IMR-90 (cell line): Measurements from ENCODE around the gene APLN. TPM values are rescaled to one million over a fixed set of nuclear protein-coding genes. Genes with fewer than 3 reads are reported as not detected.

ENCODE experiments used
- ATAC-seq: fragments of 200-7000 bp; cut with Tn5 transposase; 2 replicates; pipeline ENCODE4 v1.9.1; 2020; ENCODE audit warnings: low read depth, mild to moderate bottlenecking, moderate library complexity
- BruUV-seq: library from RNA; stranded (reverse); fragments of 400-500 nt; replicated peaks from 2 replicates; lab custom pipeline; 2021; lab: Mats Ljungman, UMichigan
- CTCF ChIA-PET: fragments of 300-600 bp; formaldehyde crosslinking; extraction: SDS; loops from one replicate; lab custom pipeline; 2021; ENCODE audit warnings: antibody characterized with exemption; lab: Yijun Ruan, JAX
- POLR2A ChIA-PET: fragments of 300-600 bp; sonication (Branson Sonifier 250); formaldehyde crosslinking; loops from one replicate; lab custom pipeline; 2022; ENCODE audit warnings: antibody characterized with exemption; ENCODE audit not compliant: unreplicated experiment; lab: Charles Lee
- DNase-seq: peaks from one replicate; pipeline ENCODE4 v3.0.0; 2013
- H2AFZ ChIP-seq: replicated peaks from 2 replicates; pipeline ENCODE3; 2013; ENCODE audit warnings: low read length, mild to moderate bottlenecking; ENCODE audit not compliant: poor library complexity
- H2AK5ac ChIP-seq: 2 replicates; pipeline ENCODE4 v1.6.1; 2013; ENCODE audit warnings: low read depth, low read length, inconsistent platforms
- H2AK9ac ChIP-seq: replicated peaks from 2 replicates; pipeline ENCODE3; 2013; ENCODE audit warnings: mild to moderate bottlenecking, low read depth, low read length, moderate library complexity; ENCODE audit not compliant: poor library complexity
- H2BK120ac ChIP-seq: 2 replicates; pipeline ENCODE4 v1.6.1; 2013; ENCODE audit warnings: low read depth, low read length, inconsistent platforms
- H2BK15ac ChIP-seq: 3 replicates; pipeline ENCODE4 v1.6.1; 2013; ENCODE audit warnings: low read depth, low read length, inconsistent platforms
- H2BK20ac ChIP-seq: 2 replicates; pipeline ENCODE4 v1.6.1; 2013; ENCODE audit warnings: low read depth, mild to moderate bottlenecking, inconsistent platforms, low read length, moderate library complexity
- H2BK5ac ChIP-seq: 2 replicates; pipeline ENCODE4 v1.6.1; 2013; ENCODE audit warnings: mild to moderate bottlenecking, low read depth, low read length, inconsistent platforms; ENCODE audit not compliant: poor library complexity, severe bottlenecking
- H3K14ac ChIP-seq: replicated peaks from 2 replicates; pipeline ENCODE4 v1.6.1; 2013; ENCODE audit warnings: low read depth, low read length, inconsistent platforms
- H3K18ac ChIP-seq: 2 replicates; pipeline ENCODE4 v1.6.1; 2013; ENCODE audit warnings: low read depth, low read length, control low read depth
- H3K23ac ChIP-seq: 2 replicates; pipeline ENCODE4 v1.6.1; 2013; ENCODE audit warnings: low read depth, low read length, inconsistent platforms
- H3K27ac ChIP-seq: 2 replicates; pipeline ENCODE4 v1.5.1; 2013; ENCODE audit warnings: mild to moderate bottlenecking, control low read depth, low read length; ENCODE audit not compliant: insufficient read depth
- H3K27me3 ChIP-seq: 2 replicates; pipeline ENCODE4 v1.6.1; 2013; ENCODE audit warnings: low read length; ENCODE audit not compliant: control insufficient read depth, insufficient read depth
- H3K36me3 ChIP-seq: 2 replicates; pipeline ENCODE4 v1.6.1; 2013; ENCODE audit warnings: low read length, mixed read lengths; ENCODE audit not compliant: control insufficient read depth, insufficient read depth
- H3K4ac ChIP-seq: 2 replicates; pipeline ENCODE4 v1.6.1; 2013; ENCODE audit warnings: low read depth, low read length, inconsistent platforms
- H3K4me1 ChIP-seq: 2 replicates; pipeline ENCODE4 v1.6.1; 2013; ENCODE audit warnings: low read length, mixed read lengths; ENCODE audit not compliant: control insufficient read depth, insufficient read depth
- H3K4me2 ChIP-seq: 2 replicates; pipeline ENCODE4 v1.6.1; 2013; ENCODE audit warnings: low read depth, mild to moderate bottlenecking, control low read depth, low read length, moderate library complexity
- H3K4me3 ChIP-seq: 2 replicates; pipeline ENCODE4 v1.5.1; 2013; ENCODE audit warnings: low read depth, mild to moderate bottlenecking, control low read depth, low read length, moderate library complexity; ENCODE audit not compliant: insufficient read depth
- H3K56ac ChIP-seq: 2 replicates; pipeline ENCODE4 v1.6.1; 2013; ENCODE audit warnings: low read length, inconsistent platforms; ENCODE audit not compliant: insufficient read depth; ENCODE audit errors: extremely low read depth
- H3K79me1 ChIP-seq, 2 experiments: 2 replicates each; pipeline ENCODE4 v1.6.1; 2013; ENCODE audit warnings: low read length in 2 of 2, inconsistent platforms in 1 of 2, low read depth in 1 of 2
- H3K9ac ChIP-seq: 2 replicates; pipeline ENCODE4 v1.6.1; 2013; ENCODE audit warnings: low read depth, low read length, control low read depth
- H3K9me1 ChIP-seq: 2 replicates; pipeline ENCODE4 v1.6.1; 2013; ENCODE audit warnings: low read length, inconsistent platforms; ENCODE audit not compliant: insufficient read depth
- H3K9me3 ChIP-seq: 2 replicates; pipeline ENCODE4 v1.6.1; 2013; ENCODE audit warnings: low read length; ENCODE audit not compliant: control insufficient read depth, insufficient read depth
- H4K20me1 ChIP-seq: 2 replicates; pipeline ENCODE4 v1.6.1; 2013; ENCODE audit warnings: low read length, inconsistent platforms; ENCODE audit not compliant: insufficient read depth
- H4K5ac ChIP-seq: 2 replicates; pipeline ENCODE4 v1.6.1; 2013; ENCODE audit warnings: mild to moderate bottlenecking, low read depth, low read length, control low read depth
- H4K8ac ChIP-seq, 2 experiments: 2 replicates each; pipeline ENCODE4 v1.6.1; 2013; ENCODE audit warnings: low read depth in 2 of 2, low read length in 2 of 2, control low read depth in 1 of 2, inconsistent platforms in 1 of 2
- H4K91ac ChIP-seq: 2 replicates; pipeline ENCODE4 v1.6.1; 2013; ENCODE audit warnings: low read depth, low read length, inconsistent platforms; ENCODE audit not compliant: insufficient read depth
- BHLHE40 ChIP-seq: fragments of 150-350 bp; IDR thresholded peaks from 2 replicates; pipeline ENCODE4 v1.6.1; 2016; ENCODE audit warnings: mild to moderate bottlenecking, low read depth, low read length
- CEBPB ChIP-seq: IDR thresholded peaks from 2 replicates; pipeline ENCODE4 v1.6.1; 2012; ENCODE audit warnings: low read depth, low read length, improper control_type of control experiment
- USF2 ChIP-seq: fragments of 150-350 bp; IDR thresholded peaks from 2 replicates; pipeline ENCODE4 v1.6.1; 2017; ENCODE audit warnings: mild to moderate bottlenecking, antibody characterized with exemption, low read length, low read depth
- WGBS, 2 experiments: methylation state at CpG; one replicate each; pipeline versions ENCODE4 v1.1.5 to v1.1.7; 2013; ENCODE audit warnings: missing lambda C conversion rate in 2 of 2; ENCODE audit not compliant: insufficient read length in 1 of 2; ENCODE audit errors: extremely low coverage in 2 of 2; 5-methylcytosine and 5-hydroxymethylcytosine counted together
- dilution Hi-C: fragments of 300-500 bp; cut with HindIII; formaldehyde crosslinking; loops from one replicate; pipeline ENCODE4 v1.14.3; 2018; ENCODE audit warnings: low sequenced_read_pairs; ENCODE audit not compliant: unreplicated experiment
- in situ Hi-C: fragments of 300-500 bp; cut with MboI; formaldehyde crosslinking; loops from 3 replicates; pipeline ENCODE4 v1.14.3; 2019; ENCODE audit warnings: low sequenced_read_pairs, inconsistent platforms, mixed read lengths
- intact Hi-C: fragments of 100-400 bp; cut with micrococcal nuclease; formaldehyde crosslinking; loops from 2 replicates; pipeline ENCODE4 v1.10.0; 2022
- polyA plus RNA-seq, 3 experiments: library from polyadenylated mRNA; depleted of rRNA; stranded (reverse); fragments of >200 nt; gene quantifications; 2 replicates each; pipeline ENCODE4 v1.2.3, GENCODE V29; 2012; ENCODE audit warnings: low replicate concordance in 1 of 3
- total RNA-seq: library from RNA; depleted of rRNA; stranded (reverse); fragments of >200 nt; gene quantifications from 2 replicates; pipeline ENCODE4 v1.2.3, GENCODE V29; 2012

Gene APLN
- total and polyA plus RNA-seq, 2 of the 4 experiments (the other 2 are of a cell fraction): 0.18 to 0.72 TPM

GRCh38 chrX:129652565-129653169, 2.1 kb downstream of the APLN start:
- Histone ChIP-seq H2AK9ac (no peak overlapping the region), H2BK5ac (no peak overlapping the region), H4K91ac (no peak overlapping the region), H3K4me1 (peaks cover 3% of the 10 kb centered on the region; the same call in 1 of the 2 replicates), H3K4me3 (no peak overlapping the region), H4K8ac (no peak overlapping the region), H3K27ac (no peak overlapping the region), H3K4me2 (no peak overlapping the region), H3K4ac (no peak overlapping the region), H2BK20ac (no peak overlapping the region), H3K18ac (no peak overlapping the region), H3K56ac (no peak overlapping the region), H4K5ac (no peak overlapping the region), H3K9me1 (no peaks in the 10 kb centered on the region), H2AFZ (no peak overlapping the region), H3K36me3 (no peaks in the 10 kb centered on the region), H2AK5ac (no peak overlapping the region), H3K79me1 (no peaks in the 10 kb centered on the region), H3K9ac (no peak overlapping the region), H3K23ac (no peak overlapping the region), H3K9me3 (no peaks in the 10 kb centered on the region), H4K20me1 (no peaks in the 10 kb centered on the region), H2BK15ac (no peak overlapping the region), H2BK120ac (no peak overlapping the region), H3K14ac (no peak overlapping the region), H3K27me3 (peaks cover 28% of the 10 kb centered on the region)
- no peak for DNase-seq
- WGBS, 2 experiments: 67% methylated on average over 5 of the region's 8 CpGs; no CpG with 5 or more reads in 1 of the 2 experiments
- ChIA-PET POLR2A (no interaction called here), CTCF (interaction anchor here (1.4 kb wide), 1 partner anchor 73 kb away, joined by 4 read pairs; no protein-coding TSS in a partner anchor)
- in situ Hi-C loops: no loop called here
- intact Hi-C loops: no loop called here
- TF ChIP-seq USF2: no peak
- TF ChIP-seq CEBPB: peak; percentile 16; the same call in 1 of the 2 replicates
- no peak for TF ChIP-seq BHLHE40
- BruUV-seq: no TSS peak
- dilution Hi-C loops: no loop called here
- no peak for ATAC-seq
